HG03135 (cell line): ENCODE measurements around the gene TVP23B.
"Not testable (repeated sequence)": the region's sequence is repeated elsewhere in the genome, so short reads cannot be mapped to it uniquely, and the experiment has no call there.

Source experiments
- ATAC-seq: cut with Tn5 transposase; IDR thresholded peaks from one replicate; pipeline ENCODE4 v1.9.1; 2021; ENCODE audit warnings: mild to moderate bottlenecking, moderate library complexity; ENCODE audit not compliant: unreplicated experiment

Gene TVP23B

GRCh38 chr17:18786890-18787289 lies 5.9 kb downstream of the TVP23B start:
- ATAC-seq, result not testable (repeated sequence)

GRCh38 chr17:18791402-18791801 lies 10.4 kb downstream of the TVP23B start:
- ATAC-seq, result not testable (repeated sequence)

GRCh38 chr17:18794841-18795240 lies 13.9 kb downstream of the TVP23B start:
- not testable (repeated sequence) for ATAC-seq

- ATAC-seq, result not testable (repeated sequence)
Measured at GRCh38 chr17:18796887-18797286, 15.9 kb downstream of the TVP23B start.

- not testable (repeated sequence) for ATAC-seq
Measured at GRCh38 chr17:18803458-18804245, 22.7 kb downstream of the TVP23B start.

GRCh38 chr17:18815924-18816323 lies 34.9 kb downstream of the TVP23B start:
- ATAC-seq, result not testable (repeated sequence)

- ATAC-seq, result not testable (repeated sequence)
Measured at GRCh38 chr17:18816489-18817371, 35.7 kb downstream of the TVP23B start.

- not testable (repeated sequence) for ATAC-seq
Measured at GRCh38 chr17:18821430-18821829, 40.4 kb downstream of the TVP23B start.

GRCh38 chr17:18827613-18828012 lies 46.6 kb downstream of the TVP23B start:
- not testable (repeated sequence) for ATAC-seq

- ATAC-seq, result no peak
Measured at GRCh38 chr17:18848501-18848900, 67.5 kb downstream of the TVP23B start.

- no peak for ATAC-seq
Measured at GRCh38 chr17:18850679-18851078, 69.7 kb downstream of the TVP23B start.

GRCh38 chr17:18851201-18851600 lies 70.2 kb downstream of the TVP23B start:
- no peak for ATAC-seq

GRCh38 chr17:18854956-18855355 lies 74.0 kb downstream of the TVP23B start:
- ATAC-seq, result no peak

GRCh38 chr17:18855831-18856569 lies 75.0 kb downstream of the TVP23B start:
- peak; percentile 72 for ATAC-seq
